GM23338 (cell line): ENCODE data around the gene ZNF331. TPM values are rescaled to one million over a fixed set of nuclear protein-coding genes. Genes with fewer than 3 reads are reported as not detected.

Experiments used
- ATAC-seq: fragments of 200-7000 bp; cut with Tn5 transposase; 3 replicates; pipeline ENCODE4 v1.9.1; 2020
- DNase-seq: peaks from one replicate; pipeline ENCODE4 v3.0.0-alpha.2; 2015; ENCODE audit warnings: low spot score
- H2AFZ ChIP-seq: fragments of 200-600 bp; sonication (generic); 2 replicates; pipeline ENCODE4 v1.8.0; 2016; ENCODE audit warnings: antibody characterized with exemption, mild to moderate bottlenecking, moderate library complexity
- H3F3A ChIP-seq: fragments of 200-600 bp; sonication (generic); replicated peaks from 2 replicates; pipeline ENCODE4 v1.8.0; 2017; ENCODE audit warnings: antibody characterized with exemption, mixed run types, low read depth
- H3K27ac ChIP-seq: fragments of 200-600 bp; sonication (generic); 2 replicates; pipeline ENCODE4 v1.6.1; 2016; ENCODE audit warnings: low read depth
- H3K27me3 ChIP-seq: fragments of 200-600 bp; sonication (generic); 2 replicates; pipeline ENCODE4 v1.8.0; 2016; ENCODE audit warnings: mild to moderate bottlenecking, mixed run types, moderate library complexity; ENCODE audit not compliant: insufficient read depth
- H3K36me3 ChIP-seq: fragments of 200-600 bp; sonication (generic); 2 replicates; pipeline ENCODE4 v1.8.0; 2016; ENCODE audit warnings: mild to moderate bottlenecking; ENCODE audit not compliant: insufficient read depth
- H3K4me1 ChIP-seq: fragments of 200-600 bp; sonication (generic); 2 replicates; pipeline ENCODE4 v1.8.0; 2016; ENCODE audit warnings: mild to moderate bottlenecking, moderate library complexity; ENCODE audit not compliant: insufficient read depth
- H3K4me2 ChIP-seq: fragments of 200-600 bp; sonication (generic); 2 replicates; pipeline ENCODE4 v1.7.1; 2017; ENCODE audit warnings: mixed run types
- H3K4me3 ChIP-seq: fragments of 200-600 bp; sonication (generic); 2 replicates; pipeline ENCODE4 v1.6.1; 2016; ENCODE audit warnings: mixed run types
- H3K79me2 ChIP-seq: fragments of 200-600 bp; sonication (generic); replicated peaks from 2 replicates; pipeline ENCODE4 v1.8.0; 2017; ENCODE audit warnings: mild to moderate bottlenecking; ENCODE audit not compliant: insufficient read depth
- H3K9me2 ChIP-seq: fragments of 200-600 bp; sonication (generic); 2 replicates; pipeline ENCODE4 v1.8.0; 2017; ENCODE audit not compliant: insufficient read depth
- H4K20me1 ChIP-seq: fragments of 200-600 bp; sonication (generic); replicated peaks from 2 replicates; pipeline ENCODE4 v1.8.0; 2017; ENCODE audit warnings: mild to moderate bottlenecking; ENCODE audit not compliant: insufficient read depth
- H3K27ac Mint-ChIP-seq: 2 replicates; pipeline ENCODE4 v1.8.0; 2020; ENCODE audit warnings: inconsistent platforms, mild to moderate bottlenecking, moderate library complexity, mixed read lengths
- H3K27me3 Mint-ChIP-seq: 3 replicates; pipeline ENCODE4 v1.8.0; 2022; ENCODE audit warnings: low read depth, mild to moderate bottlenecking, moderate library complexity, mixed read lengths, inconsistent platforms; ENCODE audit not compliant: insufficient read depth, poor library complexity
- H3K36me3 Mint-ChIP-seq: 3 replicates; pipeline ENCODE4 v1.8.0; 2021; ENCODE audit warnings: low read depth, mild to moderate bottlenecking, inconsistent platforms, moderate library complexity, mixed read lengths
- H3K4me1 Mint-ChIP-seq: 3 replicates; pipeline ENCODE4 v1.8.0; 2020; ENCODE audit warnings: mild to moderate bottlenecking, inconsistent platforms, mixed read lengths
- H3K4me3 Mint-ChIP-seq: 3 replicates; pipeline ENCODE4 v1.8.0; 2021; ENCODE audit warnings: moderate library complexity, mild to moderate bottlenecking, inconsistent platforms, mixed read lengths
- H3K9me3 Mint-ChIP-seq: 3 replicates; pipeline ENCODE4 v1.8.0; 2020; ENCODE audit warnings: moderate library complexity, mild to moderate bottlenecking, inconsistent platforms, mixed read lengths
- CREB1 ChIP-seq: fragments of 250-450 bp; sonication (Bioruptor Pico); IDR thresholded peaks from 2 replicates; pipeline ENCODE4 v1.5.0; 2020; ENCODE audit warnings: low read depth, mild to moderate bottlenecking, moderate library complexity
- EZH2 ChIP-seq: fragments of 200-600 bp; sonication (generic); IDR thresholded peaks from one replicate; pipeline ENCODE4 v1.8.0; 2017; ENCODE audit warnings: antibody characterized with exemption, mild to moderate bottlenecking, low read depth; ENCODE audit not compliant: unreplicated experiment
- EZH2phosphoT487 ChIP-seq: fragments of 200-600 bp; sonication (generic); IDR thresholded peaks from one replicate; pipeline ENCODE4 v1.8.1; 2018; ENCODE audit warnings: antibody characterized with exemption; ENCODE audit not compliant: unreplicated experiment
- JUNB ChIP-seq: IDR thresholded peaks from one replicate; pipeline ENCODE4 v1.6.1; 2016; ENCODE audit warnings: antibody characterized with exemption; ENCODE audit not compliant: unreplicated experiment
- NANOG ChIP-seq: IDR thresholded peaks from 2 replicates; pipeline ENCODE4 v1.6.1; 2016; ENCODE audit warnings: antibody characterized with exemption, borderline replicate concordance
- POLR2AphosphoS5 ChIP-seq: IDR thresholded peaks from 2 replicates; pipeline ENCODE4 v1.6.1; 2016; ENCODE audit warnings: antibody characterized with exemption, low read depth
- STAT1 ChIP-seq: IDR thresholded peaks from one replicate; pipeline ENCODE4 v1.6.1; 2016; ENCODE audit warnings: antibody characterized with exemption; ENCODE audit not compliant: unreplicated experiment
- ZNF114 ChIP-seq: fragments of 250-450 bp; sonication (Bioruptor Pico); IDR thresholded peaks from 2 replicates; pipeline ENCODE4 v1.5.0; 2020; ENCODE audit warnings: mild to moderate bottlenecking, moderate library complexity
- ZNF331 ChIP-seq: fragments of 250-450 bp; sonication (Bioruptor Pico); IDR thresholded peaks from 2 replicates; pipeline ENCODE4 v1.5.0; 2020; ENCODE audit warnings: low read depth, mild to moderate bottlenecking, moderate library complexity
- polyA plus RNA-seq: library from polyadenylated mRNA; unstranded; fragments of >200 nt; fragmentation: Nextera tagmentation; extraction: Ambion mirVana; gene quantifications from 2 replicates; pipeline ENCODE4 v1.2.1, GENCODE V29; 2016
- total RNA-seq: library from RNA; depleted of rRNA; stranded (reverse); fragments of >200 nt; shearing (Covaris generic); gene quantifications from 2 replicates; pipeline ENCODE4 v1.2.3, GENCODE V29; 2014
- TF ChIP-seq, protein P1 (sequence below), 2 experiments: fragments of 200-600 bp in 1 of 2; sonication (generic) in 1 of 2; conservative IDR thresholded peaks; 2 replicates each; pipeline versions ENCODE4 v1.5.1 to v1.6.1; 2016 to 2017; ENCODE audit warnings: antibody characterized with exemption in 2 of 2, low read depth in 2 of 2, mild to moderate bottlenecking in 2 of 2, moderate library complexity in 1 of 2
- TF ChIP-seq, protein P2 (sequence below): IDR thresholded peaks from 2 replicates; pipeline ENCODE4 v1.6.1; 2016; ENCODE audit warnings: antibody characterized with exemption
- TF ChIP-seq, protein P3 (sequence below): IDR thresholded peaks from one replicate; pipeline ENCODE4 v1.6.1; 2018; ENCODE audit warnings: antibody characterized with exemption; ENCODE audit not compliant: unreplicated experiment
- TF ChIP-seq, protein P4 (sequence below): fragments of 250-450 bp; sonication (Bioruptor Pico); IDR thresholded peaks from 2 replicates; pipeline ENCODE4 v1.5.0; 2020; ENCODE audit warnings: mild to moderate bottlenecking, moderate library complexity

Gene ZNF331
- total and polyA plus RNA-seq, 2 experiments from 2014 or later: 36.2 to 46.5 TPM

DNA sequence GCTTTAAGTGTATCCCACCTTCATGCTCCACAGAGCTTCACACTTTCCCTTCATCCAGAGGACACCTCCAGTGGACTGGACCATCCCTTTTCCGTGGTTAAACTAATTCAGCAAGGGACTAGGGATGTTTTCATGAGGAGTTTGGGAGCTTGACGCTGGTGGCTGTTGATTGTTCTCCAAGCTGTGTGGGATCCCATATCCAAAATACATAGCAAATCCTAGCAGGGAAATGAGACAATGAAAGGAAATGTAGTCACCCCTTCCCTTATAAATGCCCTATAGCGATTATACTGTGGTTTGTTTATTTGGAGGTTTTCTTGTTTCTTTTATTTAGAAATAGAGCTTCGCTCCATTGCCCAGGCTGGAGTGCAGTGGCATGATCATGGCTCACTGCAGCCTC, 62.3 kb downstream of the ZNF331 start:
- Mint-ChIP-seq H3K27me3 (peaks cover 6% of the 10 kb centered on the region), H3K4me1 (peaks cover 17% of the 10 kb centered on the region), H3K36me3 (no peaks in the 10 kb centered on the region), H3K27ac (no peak overlapping the region), H3K4me3 (no peak overlapping the region), H3K9me3 (no peaks in the 10 kb centered on the region)
- H3K9me2 ChIP-seq: no peaks in the 10 kb centered on the region
- DNase-seq (no peak), ATAC-seq (no peak)
- TF ChIP-seq STAT1 (no peak), EZH2 (no peak), CREB1 (no peak), ZNF331 (no peak), JUNB (no peak), EZH2phosphoT487 (no peak), NANOG (no peak), ZNF114 (CRISPR knock-in tag) (no peak), POLR2AphosphoS5 (no peak)
- TF ChIP-seq, protein P1, sequence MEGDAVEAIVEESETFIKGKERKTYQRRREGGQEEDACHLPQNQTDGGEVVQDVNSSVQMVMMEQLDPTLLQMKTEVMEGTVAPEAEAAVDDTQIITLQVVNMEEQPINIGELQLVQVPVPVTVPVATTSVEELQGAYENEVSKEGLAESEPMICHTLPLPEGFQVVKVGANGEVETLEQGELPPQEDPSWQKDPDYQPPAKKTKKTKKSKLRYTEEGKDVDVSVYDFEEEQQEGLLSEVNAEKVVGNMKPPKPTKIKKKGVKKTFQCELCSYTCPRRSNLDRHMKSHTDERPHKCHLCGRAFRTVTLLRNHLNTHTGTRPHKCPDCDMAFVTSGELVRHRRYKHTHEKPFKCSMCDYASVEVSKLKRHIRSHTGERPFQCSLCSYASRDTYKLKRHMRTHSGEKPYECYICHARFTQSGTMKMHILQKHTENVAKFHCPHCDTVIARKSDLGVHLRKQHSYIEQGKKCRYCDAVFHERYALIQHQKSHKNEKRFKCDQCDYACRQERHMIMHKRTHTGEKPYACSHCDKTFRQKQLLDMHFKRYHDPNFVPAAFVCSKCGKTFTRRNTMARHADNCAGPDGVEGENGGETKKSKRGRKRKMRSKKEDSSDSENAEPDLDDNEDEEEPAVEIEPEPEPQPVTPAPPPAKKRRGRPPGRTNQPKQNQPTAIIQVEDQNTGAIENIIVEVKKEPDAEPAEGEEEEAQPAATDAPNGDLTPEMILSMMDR (conservative IDR thresholded peaks at IDR 0.05; ENCODE audit: low read depth in 2 of 2): no peak
- TF ChIP-seq, protein P2, sequence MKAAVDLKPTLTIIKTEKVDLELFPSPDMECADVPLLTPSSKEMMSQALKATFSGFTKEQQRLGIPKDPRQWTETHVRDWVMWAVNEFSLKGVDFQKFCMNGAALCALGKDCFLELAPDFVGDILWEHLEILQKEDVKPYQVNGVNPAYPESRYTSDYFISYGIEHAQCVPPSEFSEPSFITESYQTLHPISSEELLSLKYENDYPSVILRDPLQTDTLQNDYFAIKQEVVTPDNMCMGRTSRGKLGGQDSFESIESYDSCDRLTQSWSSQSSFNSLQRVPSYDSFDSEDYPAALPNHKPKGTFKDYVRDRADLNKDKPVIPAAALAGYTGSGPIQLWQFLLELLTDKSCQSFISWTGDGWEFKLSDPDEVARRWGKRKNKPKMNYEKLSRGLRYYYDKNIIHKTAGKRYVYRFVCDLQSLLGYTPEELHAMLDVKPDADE: no peak
- TF ChIP-seq, protein P3, sequence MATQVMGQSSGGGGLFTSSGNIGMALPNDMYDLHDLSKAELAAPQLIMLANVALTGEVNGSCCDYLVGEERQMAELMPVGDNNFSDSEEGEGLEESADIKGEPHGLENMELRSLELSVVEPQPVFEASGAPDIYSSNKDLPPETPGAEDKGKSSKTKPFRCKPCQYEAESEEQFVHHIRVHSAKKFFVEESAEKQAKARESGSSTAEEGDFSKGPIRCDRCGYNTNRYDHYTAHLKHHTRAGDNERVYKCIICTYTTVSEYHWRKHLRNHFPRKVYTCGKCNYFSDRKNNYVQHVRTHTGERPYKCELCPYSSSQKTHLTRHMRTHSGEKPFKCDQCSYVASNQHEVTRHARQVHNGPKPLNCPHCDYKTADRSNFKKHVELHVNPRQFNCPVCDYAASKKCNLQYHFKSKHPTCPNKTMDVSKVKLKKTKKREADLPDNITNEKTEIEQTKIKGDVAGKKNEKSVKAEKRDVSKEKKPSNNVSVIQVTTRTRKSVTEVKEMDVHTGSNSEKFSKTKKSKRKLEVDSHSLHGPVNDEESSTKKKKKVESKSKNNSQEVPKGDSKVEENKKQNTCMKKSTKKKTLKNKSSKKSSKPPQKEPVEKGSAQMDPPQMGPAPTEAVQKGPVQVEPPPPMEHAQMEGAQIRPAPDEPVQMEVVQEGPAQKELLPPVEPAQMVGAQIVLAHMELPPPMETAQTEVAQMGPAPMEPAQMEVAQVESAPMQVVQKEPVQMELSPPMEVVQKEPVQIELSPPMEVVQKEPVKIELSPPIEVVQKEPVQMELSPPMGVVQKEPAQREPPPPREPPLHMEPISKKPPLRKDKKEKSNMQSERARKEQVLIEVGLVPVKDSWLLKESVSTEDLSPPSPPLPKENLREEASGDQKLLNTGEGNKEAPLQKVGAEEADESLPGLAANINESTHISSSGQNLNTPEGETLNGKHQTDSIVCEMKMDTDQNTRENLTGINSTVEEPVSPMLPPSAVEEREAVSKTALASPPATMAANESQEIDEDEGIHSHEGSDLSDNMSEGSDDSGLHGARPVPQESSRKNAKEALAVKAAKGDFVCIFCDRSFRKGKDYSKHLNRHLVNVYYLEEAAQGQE: no peak
- TF ChIP-seq, protein P4, sequence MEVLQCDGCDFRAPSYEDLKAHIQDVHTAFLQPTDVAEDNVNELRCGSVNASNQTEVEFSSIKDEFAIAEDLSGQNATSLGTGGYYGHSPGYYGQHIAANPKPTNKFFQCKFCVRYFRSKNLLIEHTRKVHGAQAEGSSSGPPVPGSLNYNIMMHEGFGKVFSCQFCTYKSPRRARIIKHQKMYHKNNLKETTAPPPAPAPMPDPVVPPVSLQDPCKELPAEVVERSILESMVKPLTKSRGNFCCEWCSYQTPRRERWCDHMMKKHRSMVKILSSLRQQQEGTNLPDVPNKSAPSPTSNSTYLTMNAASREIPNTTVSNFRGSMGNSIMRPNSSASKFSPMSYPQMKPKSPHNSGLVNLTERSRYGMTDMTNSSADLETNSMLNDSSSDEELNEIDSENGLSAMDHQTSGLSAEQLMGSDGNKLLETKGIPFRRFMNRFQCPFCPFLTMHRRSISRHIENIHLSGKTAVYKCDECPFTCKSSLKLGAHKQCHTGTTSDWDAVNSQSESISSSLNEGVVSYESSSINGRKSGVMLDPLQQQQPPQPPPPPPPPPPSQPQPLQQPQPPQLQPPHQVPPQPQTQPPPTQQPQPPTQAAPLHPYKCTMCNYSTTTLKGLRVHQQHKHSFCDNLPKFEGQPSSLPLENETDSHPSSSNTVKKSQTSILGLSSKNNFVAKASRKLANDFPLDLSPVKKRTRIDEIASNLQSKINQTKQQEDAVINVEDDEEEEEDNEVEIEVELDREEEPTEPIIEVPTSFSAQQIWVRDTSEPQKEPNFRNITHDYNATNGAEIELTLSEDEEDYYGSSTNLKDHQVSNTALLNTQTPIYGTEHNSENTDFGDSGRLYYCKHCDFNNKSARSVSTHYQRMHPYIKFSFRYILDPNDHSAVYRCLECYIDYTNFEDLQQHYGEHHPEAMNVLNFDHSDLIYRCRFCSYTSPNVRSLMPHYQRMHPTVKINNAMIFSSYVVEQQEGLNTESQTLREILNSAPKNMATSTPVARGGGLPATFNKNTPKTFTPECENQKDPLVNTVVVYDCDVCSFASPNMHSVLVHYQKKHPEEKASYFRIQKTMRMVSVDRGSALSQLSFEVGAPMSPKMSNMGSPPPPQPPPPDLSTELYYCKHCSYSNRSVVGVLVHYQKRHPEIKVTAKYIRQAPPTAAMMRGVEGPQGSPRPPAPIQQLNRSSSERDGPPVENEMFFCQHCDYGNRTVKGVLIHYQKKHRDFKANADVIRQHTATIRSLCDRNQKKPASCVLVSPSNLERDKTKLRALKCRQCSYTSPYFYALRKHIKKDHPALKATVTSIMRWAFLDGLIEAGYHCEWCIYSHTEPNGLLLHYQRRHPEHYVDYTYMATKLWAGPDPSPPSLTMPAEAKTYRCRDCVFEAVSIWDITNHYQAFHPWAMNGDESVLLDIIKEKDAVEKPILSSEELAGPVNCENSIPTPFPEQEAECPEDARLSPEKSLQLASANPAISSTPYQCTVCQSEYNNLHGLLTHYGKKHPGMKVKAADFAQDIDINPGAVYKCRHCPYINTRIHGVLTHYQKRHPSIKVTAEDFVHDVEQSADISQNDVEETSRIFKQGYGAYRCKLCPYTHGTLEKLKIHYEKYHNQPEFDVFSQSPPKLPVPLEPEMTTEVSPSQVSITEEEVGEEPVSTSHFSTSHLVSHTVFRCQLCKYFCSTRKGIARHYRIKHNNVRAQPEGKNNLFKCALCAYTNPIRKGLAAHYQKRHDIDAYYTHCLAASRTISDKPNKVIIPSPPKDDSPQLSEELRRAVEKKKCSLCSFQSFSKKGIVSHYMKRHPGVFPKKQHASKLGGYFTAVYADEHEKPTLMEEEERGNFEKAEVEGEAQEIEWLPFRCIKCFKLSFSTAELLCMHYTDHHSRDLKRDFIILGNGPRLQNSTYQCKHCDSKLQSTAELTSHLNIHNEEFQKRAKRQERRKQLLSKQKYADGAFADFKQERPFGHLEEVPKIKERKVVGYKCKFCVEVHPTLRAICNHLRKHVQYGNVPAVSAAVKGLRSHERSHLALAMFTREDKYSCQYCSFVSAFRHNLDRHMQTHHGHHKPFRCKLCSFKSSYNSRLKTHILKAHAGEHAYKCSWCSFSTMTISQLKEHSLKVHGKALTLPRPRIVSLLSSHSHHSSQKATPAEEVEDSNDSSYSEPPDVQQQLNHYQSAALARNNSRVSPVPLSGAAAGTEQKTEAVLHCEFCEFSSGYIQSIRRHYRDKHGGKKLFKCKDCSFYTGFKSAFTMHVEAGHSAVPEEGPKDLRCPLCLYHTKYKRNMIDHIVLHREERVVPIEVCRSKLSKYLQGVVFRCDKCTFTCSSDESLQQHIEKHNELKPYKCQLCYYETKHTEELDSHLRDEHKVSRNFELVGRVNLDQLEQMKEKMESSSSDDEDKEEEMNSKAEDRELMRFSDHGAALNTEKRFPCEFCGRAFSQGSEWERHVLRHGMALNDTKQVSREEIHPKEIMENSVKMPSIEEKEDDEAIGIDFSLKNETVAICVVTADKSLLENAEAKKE: no peak
- H3K27ac ChIP-seq: no peak overlapping the region; the same call in 1 of the 2 replicates
- H2AFZ ChIP-seq: no peak overlapping the region
- peaks cover 27% of the 10 kb centered on the region for H3F3A ChIP-seq
- peaks cover 13% of the 10 kb centered on the region for H3K4me1 ChIP-seq
- no peak overlapping the region for H3K4me2 ChIP-seq
- no peak overlapping the region for H3K4me3 ChIP-seq
- H3K79me2 ChIP-seq: no peaks in the 10 kb centered on the region; the same call in 1 of the 2 replicates
- no peaks in the 10 kb centered on the region for H3K36me3 ChIP-seq
- H4K20me1 ChIP-seq: no peaks in the 10 kb centered on the region
- no peaks in the 10 kb centered on the region for H3K27me3 ChIP-seq
